Measurements from ENCODE around the gene MPPED1.

- TF ChIP-seq CTCF (conservative IDR thresholded peaks at IDR 0.05; ENCODE audit: low read depth, low read length), result no peak
- TF ChIP-seq EZH2 (IDR thresholded peaks at IDR 0.05; ENCODE audit: borderline replicate concordance, low read depth, low read length, poor library complexity, severe bottlenecking), result no peak
Measured at GRCh38 chr22:43502306-43502874, 90.6 kb downstream of the MPPED1 start.

All from A673 (cell line).